K562 (cell line): ENCODE results near the gene MTF1. TPM values are rescaled to one million over a fixed set of nuclear protein-coding genes. Genes with fewer than 3 reads are reported as not detected.

Experiments used
- C11orf30 ChIP-seq: fragments of 450-650 bp; IDR thresholded peaks from 2 replicates; pipeline ENCODE4 v1.6.1; 2016; ENCODE audit warnings: low read depth, mild to moderate bottlenecking
- CCAR2 ChIP-seq: fragments of 200-400 bp; formaldehyde crosslinking; IDR thresholded peaks from 2 replicates; pipeline ENCODE4 v1.6.1; 2017; ENCODE audit warnings: mild to moderate bottlenecking, low read depth, low read length
- CEBPZ ChIP-seq: fragments of 150-350 bp; IDR thresholded peaks from 2 replicates; pipeline ENCODE4 v1.6.1; 2014; ENCODE audit warnings: low read depth, mild to moderate bottlenecking, low read length, borderline replicate concordance
- DIDO1 ChIP-seq: fragments of 450-650 bp; IDR thresholded peaks from 2 replicates; pipeline ENCODE4 v1.6.1; 2016; ENCODE audit warnings: low read depth, missing biosample characterization, missing genetic modification characterization
- DLX4 ChIP-seq: fragments of 250-450 bp; sonication (Bioruptor Pico); IDR thresholded peaks from 2 replicates; pipeline ENCODE4 v1.6.1; 2021; ENCODE audit warnings: mild to moderate bottlenecking
- FOXA1 ChIP-seq: fragments of 450-650 bp; IDR thresholded peaks from 2 replicates; pipeline ENCODE4 v1.6.1; 2016; ENCODE audit warnings: mild to moderate bottlenecking, borderline replicate concordance
- HNRNPL ChIP-seq: fragments of 200-400 bp; formaldehyde crosslinking; IDR thresholded peaks from 2 replicates; pipeline ENCODE4 v1.6.1; 2017; ENCODE audit warnings: low read depth, mild to moderate bottlenecking, low read length
- KDM1A ChIP-seq, 2 experiments: fragments of 450-650 bp; IDR thresholded peaks; 2 replicates each; pipeline ENCODE4 v1.6.1; 2016; ENCODE audit warnings: mild to moderate bottlenecking in 2 of 2
- L3MBTL2 ChIP-seq: fragments of 450-650 bp; IDR thresholded peaks from 2 replicates; pipeline ENCODE4 v1.6.1; 2016; ENCODE audit warnings: mild to moderate bottlenecking, moderate library complexity
- MAFG ChIP-seq: fragments of 450-650 bp; conservative IDR thresholded peaks from 2 replicates; pipeline ENCODE4 v1.6.1; 2016; ENCODE audit warnings: missing genetic modification characterization, missing compliant biosample characterization
- MLLT1 ChIP-seq, 2 experiments: fragments of 450-650 bp; IDR thresholded peaks; 2 replicates each; pipeline ENCODE4 v1.6.1; 2016
- MXD1 ChIP-seq: fragments of 250-450 bp; sonication (Bioruptor Pico); IDR thresholded peaks from 2 replicates; pipeline ENCODE4 v1.8.0; 2021; ENCODE audit warnings: borderline replicate concordance, mild to moderate bottlenecking, moderate library complexity; ENCODE audit not compliant: poor library complexity, severe bottlenecking
- TFAP4 ChIP-seq: sonication (generic); formaldehyde crosslinking; IDR thresholded peaks from 2 replicates; pipeline ENCODE4 v1.8.0; 2022; ENCODE audit warnings: missing genetic modification reagents, mild to moderate bottlenecking, moderate library complexity, borderline replicate concordance
- ZNF174 ChIP-seq: fragments of 250-450 bp; sonication (Bioruptor Pico); IDR thresholded peaks from 2 replicates; pipeline ENCODE4 v1.4.0; 2020; ENCODE audit warnings: mild to moderate bottlenecking
- ZNF197 ChIP-seq: fragments of 200-800 bp; sonication (Bioruptor generic); IDR thresholded peaks from 2 replicates; pipeline ENCODE4 v1.6.1; 2016; ENCODE audit warnings: low read depth, missing genetic modification characterization, missing compliant biosample characterization
- ZNF217 ChIP-seq: sonication (generic); formaldehyde crosslinking; IDR thresholded peaks from 2 replicates; pipeline ENCODE4 v1.8.0; 2022; ENCODE audit warnings: mild to moderate bottlenecking, missing genetic modification reagents
- ZNF518B ChIP-seq: fragments of 250-450 bp; sonication (Bioruptor Pico); IDR thresholded peaks from 2 replicates; pipeline ENCODE4 v1.5.0; 2021; ENCODE audit warnings: mild to moderate bottlenecking, moderate library complexity
- polyA plus RNA-seq, 8 experiments: library from polyadenylated mRNA; depleted of rRNA in 4 of 8; stranded (reverse) in 5 of 8; unstranded in 3 of 8; fragments of >200 nt; fragmentation: Nextera tagmentation in 2 of 8; fragmentation: Illumina TruSeq in 1 of 8; extraction: Ambion mirVana in 2 of 8; extraction: Trizol in 1 of 8; gene quantifications; 2 replicates each; pipeline versions ENCODE4 v1.2.1 to v1.2.3, GENCODE V29; 2011 to 2014; ENCODE audit warnings: inconsistent platforms in 1 of 8, missing spikeins in 1 of 8
- total RNA-seq, 7 experiments: library from RNA; depleted of rRNA in 6 of 7; stranded (reverse); fragments of >200 nt in 6 of 7; fragmentation: Illumina TruSeq in 2 of 7; extraction: Trizol in 2 of 7; gene quantifications; 2 replicates each; pipeline versions ENCODE4 v1.2.1 to v1.2.3, GENCODE V29; 2011 to 2021; ENCODE audit warnings: low replicate concordance in 1 of 7

The MTF1 gene
- total and polyA plus RNA-seq, 9 of the 15 experiments (the other 6 are each of a cell fraction or from before 2014, with no cell fraction given): 1.1 to 12.2 (median 4.3) TPM

- TF ChIP-seq ZNF174 (CRISPR knock-in tag): no peak
- no peak for TF ChIP-seq KDM1A (IDR thresholded peaks at IDR 0.05)
- TF ChIP-seq ZNF197: no peak
- no peak for TF ChIP-seq MAFG (tag)
- TF ChIP-seq MXD1 (CRISPR knock-in tag): no peak
- TF ChIP-seq MLLT1 (IDR thresholded peaks at IDR 0.05): no peak
- TF ChIP-seq TFAP4 (CRISPR knock-in tag): peak; percentile 43; the same call in 1 of the 2 replicates
- TF ChIP-seq ZNF518B (CRISPR knock-in tag): no peak
- TF ChIP-seq HNRNPL: no peak
- no peak for TF ChIP-seq CCAR2
- no peak for TF ChIP-seq CEBPZ
- no peak for TF ChIP-seq C11orf30
- no peak for TF ChIP-seq ZNF217
- no peak for TF ChIP-seq DLX4 (CRISPR knock-in tag)
- TF ChIP-seq DIDO1: no peak
- TF ChIP-seq L3MBTL2: peak; percentile 51; the same call in 1 of the 2 replicates
- no peak for TF ChIP-seq FOXA1
Observed at GRCh38 chr1:37793773-37794371, 65.5 kb downstream of the MTF1 start, which contains the start of gene MANEAL (continued).
